AG10803 (cell line): ENCODE results near the gene BCO2.
"Not testable (repeated sequence)": the region's sequence is repeated elsewhere in the genome, so short reads cannot be mapped to it uniquely, and the experiment has no call there.

Source experiments
- DNase-seq: peaks from one replicate; pipeline ENCODE4 v3.0.0; 2010; ENCODE audit warnings: low read depth
- H3K4me3 ChIP-seq: 2 replicates; pipeline ENCODE4 v1.5.1; 2011; ENCODE audit warnings: mild to moderate bottlenecking, low read length, control low read depth
- TF ChIP-seq, protein P1 (sequence below): conservative IDR thresholded peaks from 2 replicates; pipeline ENCODE4 v1.5.1; 2011; ENCODE audit warnings: mild to moderate bottlenecking, low read length, control low read depth, inconsistent platforms

Gene BCO2

DNA sequence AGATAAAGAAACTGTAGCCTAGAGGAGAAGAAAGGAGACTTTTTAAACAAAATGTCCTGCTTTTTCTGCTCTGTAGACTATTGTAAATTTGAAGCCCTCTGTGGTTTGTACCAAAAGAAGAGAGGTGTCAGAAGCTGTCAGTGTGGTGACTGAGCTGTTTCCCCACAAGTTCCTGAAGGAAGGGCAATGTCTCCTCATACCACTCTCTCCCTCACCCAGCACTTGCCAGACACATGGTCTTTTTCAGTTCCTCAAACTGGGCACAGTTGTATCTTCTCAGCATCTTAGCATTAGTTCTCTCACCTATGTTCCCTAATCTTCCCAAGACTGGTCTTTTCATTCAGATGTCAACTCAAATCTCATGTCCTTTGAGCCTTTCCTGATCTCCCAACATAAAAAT is 4.3 kb downstream of the BCO2 start:
- TF ChIP-seq, protein P1, sequence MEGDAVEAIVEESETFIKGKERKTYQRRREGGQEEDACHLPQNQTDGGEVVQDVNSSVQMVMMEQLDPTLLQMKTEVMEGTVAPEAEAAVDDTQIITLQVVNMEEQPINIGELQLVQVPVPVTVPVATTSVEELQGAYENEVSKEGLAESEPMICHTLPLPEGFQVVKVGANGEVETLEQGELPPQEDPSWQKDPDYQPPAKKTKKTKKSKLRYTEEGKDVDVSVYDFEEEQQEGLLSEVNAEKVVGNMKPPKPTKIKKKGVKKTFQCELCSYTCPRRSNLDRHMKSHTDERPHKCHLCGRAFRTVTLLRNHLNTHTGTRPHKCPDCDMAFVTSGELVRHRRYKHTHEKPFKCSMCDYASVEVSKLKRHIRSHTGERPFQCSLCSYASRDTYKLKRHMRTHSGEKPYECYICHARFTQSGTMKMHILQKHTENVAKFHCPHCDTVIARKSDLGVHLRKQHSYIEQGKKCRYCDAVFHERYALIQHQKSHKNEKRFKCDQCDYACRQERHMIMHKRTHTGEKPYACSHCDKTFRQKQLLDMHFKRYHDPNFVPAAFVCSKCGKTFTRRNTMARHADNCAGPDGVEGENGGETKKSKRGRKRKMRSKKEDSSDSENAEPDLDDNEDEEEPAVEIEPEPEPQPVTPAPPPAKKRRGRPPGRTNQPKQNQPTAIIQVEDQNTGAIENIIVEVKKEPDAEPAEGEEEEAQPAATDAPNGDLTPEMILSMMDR = no peak
- no peak for DNase-seq
- no peak overlapping the region for H3K4me3 ChIP-seq

DNA sequence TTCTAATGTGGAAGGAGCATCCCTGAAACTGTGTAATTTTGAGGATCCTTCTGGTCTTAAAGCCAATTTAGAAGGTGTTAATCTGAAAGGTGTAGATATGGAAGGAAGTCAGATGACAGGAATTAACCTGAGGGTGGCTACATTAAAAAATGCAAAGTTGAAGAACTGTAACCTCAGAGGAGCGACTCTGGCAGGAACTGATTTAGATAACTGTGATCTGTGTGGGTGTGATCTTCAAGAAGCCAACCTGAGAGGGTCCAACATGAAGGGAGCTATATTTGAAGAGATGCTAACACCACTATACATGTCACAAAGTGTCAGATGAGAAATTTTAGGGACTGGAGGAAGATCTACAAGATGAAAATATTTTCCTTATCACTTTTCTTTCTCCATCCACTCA is 7.6 kb downstream of the BCO2 start:
- no peak overlapping the region for H3K4me3 ChIP-seq
- no peak for DNase-seq
- TF ChIP-seq, protein P1 = no peak

DNA sequence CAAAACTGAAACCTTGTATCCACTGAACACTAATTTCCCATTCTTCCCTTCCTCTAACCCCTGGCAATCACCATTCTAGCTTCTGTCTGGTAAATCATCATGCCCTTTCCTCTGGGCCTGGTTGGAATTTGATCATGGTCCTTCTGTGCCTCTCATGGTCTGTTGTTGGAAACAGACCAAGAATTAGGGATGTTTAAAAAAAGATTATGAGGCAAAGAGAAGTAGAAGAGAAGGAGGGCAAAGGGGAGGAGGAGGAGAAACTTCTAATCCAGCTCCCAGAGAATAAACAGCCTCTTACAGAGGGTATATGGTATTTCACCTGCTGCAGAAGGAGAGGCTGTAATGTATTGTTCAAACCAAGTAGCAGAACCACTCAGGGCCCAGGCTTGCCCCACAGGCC is 10.6 kb downstream of the BCO2 start:
- TF ChIP-seq, protein P1 = no peak
- DNase-seq = no peak

DNA sequence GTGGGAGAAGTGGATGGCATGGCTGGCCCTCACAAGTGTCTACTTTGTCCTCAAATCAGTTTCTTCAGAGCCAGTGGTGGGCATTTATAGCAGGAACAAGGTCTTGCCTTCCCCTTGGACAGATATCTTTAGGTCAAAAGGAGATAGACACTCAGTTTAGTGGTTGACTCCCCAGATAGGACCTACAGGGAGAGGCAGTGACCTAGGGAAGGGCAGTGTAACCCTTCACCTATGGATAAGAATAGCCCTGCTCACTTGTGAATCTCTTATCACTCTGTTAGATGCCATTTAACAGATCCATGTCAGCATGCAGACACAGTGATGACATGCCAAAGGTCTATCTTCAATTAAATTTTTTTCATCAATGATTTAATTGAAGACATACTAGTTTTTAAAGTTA is 11.0 kb downstream of the BCO2 start:
- TF ChIP-seq, protein P1 = no peak
- no peak overlapping the region for H3K4me3 ChIP-seq
- no peak for DNase-seq

More for the DNA sequence above, 10.6 kb downstream of the BCO2 start:
- H3K4me3 ChIP-seq = no peak overlapping the region

DNA sequence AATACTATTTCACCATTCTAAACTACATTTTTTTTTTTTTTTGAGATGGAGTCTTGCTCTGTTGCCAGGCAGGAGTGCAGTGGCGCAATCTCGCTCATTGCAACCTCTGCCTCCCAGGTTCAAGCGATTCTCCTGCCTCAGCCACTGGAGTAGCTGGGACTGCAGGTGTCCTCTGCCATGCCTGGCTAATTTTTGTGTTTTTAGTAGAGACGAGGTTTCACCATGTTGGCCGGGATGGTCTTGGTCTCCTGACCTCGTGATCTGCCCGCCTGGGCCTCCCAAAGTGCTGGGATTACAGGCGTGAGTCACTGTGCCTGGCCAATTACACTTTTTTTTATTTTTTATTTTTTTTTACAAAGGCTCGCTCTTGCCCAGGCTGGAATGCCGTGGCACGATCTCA is 19.8 kb downstream of the BCO2 start:
- not testable (repeated sequence) for H3K4me3 ChIP-seq, DNase-seq

DNA sequence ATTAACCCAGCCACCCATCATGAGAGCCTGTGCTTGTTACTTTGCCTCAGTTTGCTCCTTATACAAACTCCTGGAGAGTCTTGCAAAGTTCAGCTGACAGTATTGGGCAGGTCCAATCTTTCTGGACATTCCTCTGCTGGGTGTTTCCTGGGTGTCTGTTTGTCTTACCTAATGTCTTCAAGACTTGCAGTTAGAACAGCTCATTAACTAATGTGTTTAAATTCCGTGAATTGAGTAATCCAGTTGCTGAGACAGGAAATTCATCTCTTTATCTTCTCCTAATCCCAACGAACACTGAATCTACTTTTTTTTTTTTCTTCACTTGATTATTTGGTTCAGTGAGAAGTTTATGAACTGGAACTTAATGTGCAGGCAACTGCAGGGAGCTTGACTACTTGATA is 20.6 kb downstream of the BCO2 start:
- H3K4me3 ChIP-seq = no peak overlapping the region
- TF ChIP-seq, protein P1 = no peak
- DNase-seq = peak; percentile 47

DNA sequence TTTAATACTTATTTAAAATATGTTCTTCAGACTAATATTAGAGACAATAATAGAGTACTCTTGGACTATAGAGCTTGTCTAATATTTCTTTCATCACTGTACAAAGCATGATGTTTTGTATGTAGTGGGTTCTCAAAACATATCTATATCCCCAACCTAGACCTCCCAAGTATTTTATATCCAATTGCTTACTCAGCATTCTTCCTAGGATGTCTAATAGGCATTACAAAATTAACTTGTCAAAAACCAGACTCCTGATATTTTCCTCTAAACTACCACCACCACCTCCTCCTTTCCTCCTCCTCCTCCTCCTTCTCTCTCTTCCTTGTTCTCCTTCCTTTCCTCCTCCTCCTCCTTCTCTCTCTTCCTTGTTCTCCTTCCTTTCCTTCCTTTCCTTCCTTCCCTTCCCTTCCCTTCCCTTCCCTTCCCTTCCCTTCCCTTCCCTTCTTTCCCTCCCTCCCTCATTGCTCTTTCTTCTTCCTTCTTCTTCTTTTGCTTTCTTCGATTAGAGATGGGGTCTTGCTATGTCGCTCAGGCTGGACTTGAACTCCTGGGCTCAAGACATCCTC is 21.3 kb downstream of the BCO2 start:
- H3K4me3 ChIP-seq = no peak overlapping the region
- no peak for DNase-seq
- TF ChIP-seq, protein P1 = no peak

DNA sequence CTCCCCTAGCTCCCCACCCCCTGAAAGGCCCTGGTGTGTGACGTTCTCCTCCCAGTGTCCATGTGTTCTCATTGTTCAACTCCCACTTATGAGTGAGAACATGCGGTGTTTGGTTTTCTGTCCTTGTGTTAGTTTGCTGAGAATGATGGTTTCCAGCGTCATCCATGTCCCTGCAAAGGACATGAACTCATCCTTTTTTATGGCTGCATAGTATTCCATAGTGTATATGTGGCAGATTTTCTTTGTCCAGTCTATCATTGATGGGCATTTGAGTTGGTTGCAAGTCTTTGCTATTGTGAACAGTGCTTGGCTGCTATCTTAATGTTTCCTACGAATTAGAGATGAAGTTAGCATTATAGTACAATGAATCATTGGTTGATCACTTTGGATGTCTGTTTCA is 23.8 kb downstream of the BCO2 start:
- DNase-seq, H3K4me3 ChIP-seq: not testable (repeated sequence)
